IPS DF 6.9 (cell line): ENCODE data around the gene DEPDC1.
"Not testable (repeated sequence)": the region's sequence is repeated elsewhere in the genome, so short reads cannot be mapped to it uniquely, and the experiment has no call there.

Experiments
- DNase-seq: peaks from one replicate; pipeline ENCODE4 v3.0.0-alpha.2; 2013; ENCODE audit warnings: low read depth, low spot score
- H3K27ac ChIP-seq: one replicate; pipeline ENCODE4 v1.5.1; 2013; ENCODE audit warnings: low read length, control low read depth
- H3K27me3 ChIP-seq: 2 replicates; pipeline ENCODE4 v1.6.1; 2013; ENCODE audit warnings: mild to moderate bottlenecking, low read length; ENCODE audit not compliant: control insufficient read depth, insufficient read depth
- H3K36me3 ChIP-seq: 2 replicates; pipeline ENCODE4 v1.6.1; 2013; ENCODE audit warnings: low read length; ENCODE audit not compliant: control insufficient read depth, insufficient read depth
- H3K4me1 ChIP-seq: 2 replicates; pipeline ENCODE4 v1.6.1; 2013; ENCODE audit warnings: low read length; ENCODE audit not compliant: control insufficient read depth, insufficient read depth
- H3K4me3 ChIP-seq: 2 replicates; pipeline ENCODE4 v1.5.1; 2013; ENCODE audit warnings: mild to moderate bottlenecking, low read length
- H3K9me3 ChIP-seq: 2 replicates; pipeline ENCODE4 v1.6.1; 2013; ENCODE audit warnings: low read length, inconsistent platforms; ENCODE audit not compliant: control insufficient read depth, insufficient read depth
- WGBS: extraction: QIAGEN DNeasy Blood & Tissue Kit; methylation state at CpG from one replicate; pipeline ENCODE4 v1.1.7; 2013; ENCODE audit warnings: mixed read lengths, missing lambda C conversion rate; ENCODE audit not compliant: insufficient read length, insufficient coverage; 5-methylcytosine and 5-hydroxymethylcytosine counted together

The DEPDC1 gene

DNA sequence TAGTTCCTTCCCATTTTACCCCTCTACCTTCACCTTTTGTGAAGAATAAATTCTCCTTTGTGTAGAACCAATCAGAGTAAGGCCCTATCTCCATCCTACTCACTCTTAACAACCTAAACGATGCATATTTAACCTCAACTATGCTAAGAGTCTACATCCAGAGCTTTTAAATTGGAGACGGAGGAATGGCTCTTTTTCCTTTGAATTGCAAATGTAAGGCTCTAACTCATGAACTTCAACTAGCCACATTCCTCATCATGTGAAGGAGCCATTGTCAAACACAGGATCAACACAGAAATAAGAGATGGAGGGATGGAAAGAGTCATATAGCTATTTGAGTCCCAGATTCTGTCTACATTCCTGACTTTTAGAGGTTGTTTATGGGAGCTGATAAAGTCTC is 18.2 kb downstream of the DEPDC1 start:
- Histone ChIP-seq H3K36me3 (peaks cover 6% of the 10 kb centered on the region; the same call in 1 of the 2 replicates), H3K27ac (no peak overlapping the region), H3K27me3 (no peaks in the 10 kb centered on the region), H3K9me3 (no peaks in the 10 kb centered on the region), H3K4me3 (no peak overlapping the region), H3K4me1 (no peaks in the 10 kb centered on the region)
- DNase-seq: no peak
- no CpG with 5 or more reads among the region's 2 CpGs for WGBS

DNA sequence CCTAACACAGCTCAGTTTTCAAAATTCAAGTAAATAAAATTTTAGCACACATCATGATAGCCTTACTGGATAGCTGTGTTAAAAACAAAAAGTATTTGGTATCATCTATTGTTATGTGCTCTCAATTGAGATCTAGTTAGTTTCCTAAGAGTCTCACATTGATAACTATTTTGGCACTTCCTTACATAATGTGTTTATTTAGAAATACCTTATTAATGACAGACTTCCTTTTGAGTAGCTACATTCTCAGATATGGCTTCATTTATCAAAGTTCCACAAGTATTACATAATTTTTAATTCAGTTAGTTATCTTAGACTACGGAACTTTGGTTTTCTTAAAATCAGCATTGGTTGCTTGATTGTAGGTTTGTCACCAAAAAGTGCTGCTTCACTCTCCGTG is 20.3 kb downstream of the DEPDC1 start:
- not testable (repeated sequence) for H3K4me1 ChIP-seq, H3K4me3 ChIP-seq, H3K9me3 ChIP-seq, H3K27ac ChIP-seq, H3K27me3 ChIP-seq, H3K36me3 ChIP-seq, DNase-seq
- no CpG with 5 or more reads among the region's 2 CpGs for WGBS

DNA sequence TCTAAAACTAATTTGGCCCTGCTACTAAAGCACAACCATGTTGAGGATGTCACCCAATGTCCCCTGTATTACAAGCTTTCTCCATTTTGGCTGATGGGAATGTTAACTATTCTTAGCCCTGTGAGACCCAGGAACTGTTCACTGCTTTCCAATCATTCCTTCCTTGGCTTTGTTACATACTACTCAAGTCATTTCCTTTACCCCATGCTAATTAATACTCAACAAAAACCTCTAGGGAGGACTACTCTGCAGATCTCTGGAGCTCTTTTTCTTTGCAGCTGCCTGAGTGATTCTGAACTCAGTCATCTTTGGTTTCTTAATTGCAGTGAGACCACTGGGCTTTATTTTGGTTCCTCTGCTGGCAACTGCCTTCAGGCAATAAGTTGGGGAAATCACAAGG is 23.8 kb downstream of the DEPDC1 start:
- no peaks in the 10 kb centered on the region for H3K4me1 ChIP-seq
- no peaks in the 10 kb centered on the region for H3K9me3 ChIP-seq
- H3K27me3 ChIP-seq: no peaks in the 10 kb centered on the region
- H3K4me3 ChIP-seq: no peak overlapping the region
- no peak for DNase-seq
- H3K36me3 ChIP-seq: no peaks in the 10 kb centered on the region
- H3K27ac ChIP-seq: no peak overlapping the region

DNA sequence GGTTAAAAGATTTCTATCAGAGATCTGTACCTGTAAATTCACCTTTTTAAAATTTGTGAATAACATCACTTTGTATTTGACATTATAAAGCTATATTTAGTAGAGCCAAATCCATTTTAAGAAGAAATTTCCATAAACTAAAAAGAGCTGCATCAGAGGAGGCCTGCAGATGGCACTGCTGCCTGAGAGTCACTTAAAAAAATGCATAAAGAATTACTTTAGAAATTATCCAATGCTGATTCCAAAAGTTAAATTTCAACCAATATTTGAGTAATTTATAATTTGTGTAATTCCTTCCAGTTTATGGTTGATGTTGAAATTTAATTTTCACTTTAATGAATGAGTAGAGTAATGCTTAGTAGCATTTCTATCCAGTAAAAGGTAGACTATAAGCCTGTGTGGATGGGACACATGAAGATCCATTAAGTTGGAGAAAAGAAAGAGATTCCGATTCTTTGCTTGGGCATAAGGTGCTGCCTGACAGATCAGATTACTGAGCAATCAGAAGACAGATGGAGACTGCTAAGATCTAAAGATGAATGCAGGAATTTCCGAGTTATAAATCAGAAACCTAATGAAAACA is 26.4 kb downstream of the DEPDC1 start:
- WGBS: no CpG with 5 or more reads among the region's 2 CpGs
- Histone ChIP-seq H3K4me3 (no peak overlapping the region), H3K4me1 (no peaks in the 10 kb centered on the region), H3K36me3 (no peaks in the 10 kb centered on the region), H3K9me3 (no peaks in the 10 kb centered on the region), H3K27me3 (no peaks in the 10 kb centered on the region), H3K27ac (no peak overlapping the region)
- DNase-seq: no peak

DNA sequence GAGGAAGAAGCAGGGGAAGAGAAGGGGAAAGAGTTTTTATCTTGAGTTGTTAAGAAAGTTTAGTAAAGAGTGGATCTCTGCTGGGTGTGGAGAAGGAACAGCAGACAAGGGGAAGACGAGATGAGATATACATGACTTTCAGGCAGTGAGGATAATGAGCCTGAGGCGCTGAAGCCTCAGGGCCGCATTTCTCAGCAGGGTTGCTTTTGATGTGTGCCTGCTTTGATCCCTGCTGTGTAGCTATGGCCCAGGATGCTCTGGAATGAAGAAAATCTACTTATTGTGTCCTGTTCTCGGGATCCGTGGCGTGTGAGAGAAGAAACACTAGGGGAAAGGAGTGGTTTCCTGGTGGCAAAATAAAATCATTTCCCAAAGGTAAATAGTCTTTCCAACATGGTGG is 32.0 kb downstream of the DEPDC1 start:
- DNase-seq: no peak
- H3K27ac ChIP-seq: no peak overlapping the region
- no peak overlapping the region for H3K4me3 ChIP-seq
- no CpG with 5 or more reads among the region's 6 CpGs for WGBS
- H3K9me3 ChIP-seq: no peaks in the 10 kb centered on the region
- peaks cover 3% of the 10 kb centered on the region; the same call in 1 of the 2 replicates for H3K4me1 ChIP-seq
- H3K36me3 ChIP-seq: no peaks in the 10 kb centered on the region
- H3K27me3 ChIP-seq: no peaks in the 10 kb centered on the region

DNA sequence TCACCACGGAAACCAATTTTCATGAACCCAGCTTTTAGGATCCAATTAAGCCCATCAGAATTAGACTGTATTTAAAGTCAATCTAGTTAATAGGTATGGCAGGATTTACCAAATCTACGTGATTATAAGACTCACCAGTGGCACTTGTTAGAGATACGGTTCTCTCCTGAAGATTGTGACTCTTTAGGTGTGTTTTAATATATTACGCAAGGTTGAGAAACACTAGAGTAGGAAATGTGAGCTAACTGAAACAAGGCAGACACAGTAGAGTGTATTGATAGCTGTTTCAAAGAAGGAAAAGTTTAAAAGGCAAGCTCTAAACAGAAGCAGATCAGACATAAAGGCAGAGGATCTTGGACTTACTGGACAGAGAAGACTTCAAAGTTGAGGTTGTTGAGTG is 35.9 kb downstream of the DEPDC1 start:
- Histone ChIP-seq H3K4me3 (no peak overlapping the region), H3K27ac (no peak overlapping the region), H3K9me3 (no peaks in the 10 kb centered on the region), H3K36me3 (no peaks in the 10 kb centered on the region), H3K27me3 (no peaks in the 10 kb centered on the region), H3K4me1 (peaks cover 3% of the 10 kb centered on the region; the same call in 1 of the 2 replicates)
- WGBS: no CpG with 5 or more reads among the region's 4 CpGs
- no peak for DNase-seq

DNA sequence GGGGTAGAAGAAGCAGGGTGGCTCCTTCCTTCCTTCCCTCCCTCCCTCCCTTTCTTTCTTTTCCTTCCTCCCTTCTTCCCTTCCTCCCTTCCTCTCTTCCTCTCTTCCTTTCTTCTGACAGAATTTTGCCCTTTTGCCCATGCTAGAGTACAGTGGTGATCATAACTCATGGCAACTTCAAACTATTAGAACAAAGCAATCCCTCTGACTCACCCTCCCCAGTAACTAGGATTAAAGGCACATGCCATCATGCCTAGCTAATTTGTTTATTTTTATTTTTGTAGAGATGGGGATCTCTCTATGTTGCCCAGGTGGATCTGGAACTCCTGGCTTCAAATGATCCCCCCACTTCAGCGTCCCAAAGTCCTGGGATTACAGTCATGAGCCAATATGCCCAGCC is 37.1 kb downstream of the DEPDC1 start:
- no CpG with 5 or more reads among the region's 1 CpG for WGBS
- Histone ChIP-seq H3K4me3 (no peak overlapping the region), H3K9me3 (no peaks in the 10 kb centered on the region), H3K4me1 (no peaks in the 10 kb centered on the region), H3K36me3 (no peaks in the 10 kb centered on the region), H3K27me3 (no peaks in the 10 kb centered on the region), H3K27ac (no peak overlapping the region)
- DNase-seq: no peak

DNA sequence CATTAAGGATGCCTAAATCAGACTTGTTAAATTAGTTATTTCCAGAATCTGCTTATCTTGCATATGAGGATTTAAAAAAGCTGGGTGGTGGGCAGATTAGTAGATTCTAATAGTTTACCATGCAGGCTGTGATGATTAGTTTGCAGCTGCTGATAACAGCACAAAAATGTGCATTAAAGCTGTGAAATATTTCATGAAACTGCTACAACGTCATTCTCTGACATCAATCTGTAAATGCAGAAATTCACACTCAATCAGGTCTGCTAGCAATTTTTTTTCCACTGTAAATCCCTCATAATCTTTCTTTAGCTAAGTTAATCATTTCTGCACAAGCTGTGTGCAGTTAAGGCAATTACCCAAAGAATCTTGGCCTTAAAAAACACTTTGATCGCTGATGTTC is 37.8 kb downstream of the DEPDC1 start:
- H3K4me1 ChIP-seq: no peaks in the 10 kb centered on the region
- no peaks in the 10 kb centered on the region for H3K9me3 ChIP-seq
- no CpG with 5 or more reads among the region's 2 CpGs for WGBS
- H3K27me3 ChIP-seq: no peaks in the 10 kb centered on the region
- no peak for DNase-seq
- H3K36me3 ChIP-seq: no peaks in the 10 kb centered on the region
- H3K4me3 ChIP-seq: no peak overlapping the region
- no peak overlapping the region for H3K27ac ChIP-seq

DNA sequence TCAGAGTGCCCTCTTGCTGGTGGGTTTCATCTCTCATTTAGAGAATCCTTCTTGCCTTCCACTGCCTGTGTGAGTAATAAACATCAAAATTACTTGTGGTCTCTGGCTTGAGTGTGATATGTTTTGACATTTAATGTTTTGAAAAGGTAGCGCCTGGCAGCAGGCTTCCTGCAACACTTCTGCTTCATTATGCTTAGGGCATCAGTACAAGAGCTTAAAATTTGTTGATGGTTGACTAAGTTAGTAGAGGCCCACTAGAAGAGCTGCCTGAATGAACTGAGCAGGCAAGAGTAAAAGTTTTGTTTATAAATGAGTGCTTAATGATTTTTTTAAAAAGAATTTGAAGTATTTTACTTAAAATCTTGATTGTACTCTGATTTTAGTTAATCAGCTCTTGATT is 40.7 kb downstream of the DEPDC1 start:
- H3K36me3 ChIP-seq: no peaks in the 10 kb centered on the region
- no peak overlapping the region for H3K4me3 ChIP-seq
- no peaks in the 10 kb centered on the region for H3K4me1 ChIP-seq
- H3K27ac ChIP-seq: no peak overlapping the region
- H3K27me3 ChIP-seq: no peaks in the 10 kb centered on the region
- no peak for DNase-seq
- H3K9me3 ChIP-seq: no peaks in the 10 kb centered on the region
- no CpG with 5 or more reads among the region's 1 CpG for WGBS

DNA sequence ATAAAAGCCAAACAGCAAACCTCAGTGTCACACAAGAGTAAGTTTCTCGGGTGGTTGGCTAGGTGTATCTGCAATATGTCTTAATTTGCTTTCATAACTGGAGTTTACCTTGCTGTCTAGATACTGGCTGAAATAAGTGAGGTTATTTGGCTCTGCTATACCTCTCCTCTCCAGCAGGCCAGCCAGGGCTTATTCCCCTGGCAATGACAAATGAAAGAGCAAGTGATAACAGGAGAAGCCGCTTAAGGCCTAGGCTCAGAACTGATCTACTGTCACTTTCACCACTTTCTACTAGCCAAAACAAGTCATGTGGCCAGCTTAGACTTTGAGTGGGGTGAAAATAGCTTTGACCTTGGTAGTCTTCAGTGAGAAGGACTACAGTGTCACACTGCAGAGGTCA is 42.3 kb downstream of the DEPDC1 start:
- Histone ChIP-seq H3K27ac (no peak overlapping the region), H3K9me3 (no peaks in the 10 kb centered on the region), H3K36me3 (no peaks in the 10 kb centered on the region), H3K4me1 (no peaks in the 10 kb centered on the region), H3K27me3 (no peaks in the 10 kb centered on the region), H3K4me3 (no peak overlapping the region)
- no CpG with 5 or more reads among the region's 2 CpGs for WGBS
- DNase-seq: no peak

DNA sequence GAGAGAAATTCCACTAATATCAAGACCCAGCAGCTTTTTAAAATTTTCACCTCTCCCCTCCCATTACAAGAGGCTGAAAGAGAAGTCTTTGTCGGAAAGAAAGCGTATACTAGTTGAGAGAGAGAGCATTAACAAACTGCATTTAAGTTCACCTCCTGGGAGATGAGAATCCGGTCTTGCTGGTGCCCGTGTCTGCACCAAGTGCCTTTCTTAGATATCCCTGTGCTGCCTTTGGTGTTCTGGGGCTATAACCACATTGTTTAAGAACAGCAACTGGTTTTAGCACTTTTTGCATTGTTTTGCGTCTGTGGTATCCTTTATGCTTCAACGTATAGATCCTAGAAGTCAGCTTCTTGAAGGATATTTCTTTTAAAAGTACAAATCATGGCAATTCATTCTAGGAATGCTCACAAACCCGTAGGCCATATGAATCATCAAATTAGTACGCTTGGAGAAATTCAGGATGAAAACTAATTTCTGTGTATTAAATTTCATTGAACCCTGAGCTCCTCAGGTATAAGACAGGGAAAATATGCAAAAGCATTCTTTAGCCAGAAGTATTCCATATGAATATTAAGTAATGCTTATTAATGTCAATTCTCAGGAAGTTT is 43.7 kb downstream of the DEPDC1 start:
- DNase-seq: no peak
- no CpG with 5 or more reads among the region's 8 CpGs for WGBS

More for the DNA sequence above, 43.7 kb downstream of the DEPDC1 start:
- Histone ChIP-seq H3K27ac (no peak overlapping the region), H3K4me1 (0 out of 2 replicates have a peak, but pooled peaks cover 1% of the 10 kb centered on the region), H3K9me3 (no peaks in the 10 kb centered on the region), H3K36me3 (no peaks in the 10 kb centered on the region), H3K4me3 (no peak overlapping the region), H3K27me3 (no peaks in the 10 kb centered on the region)
